A549 (cell line): ENCODE results near the gene SEL1L3.

Experiments
- JUNB ChIP-seq: fragments of >200 bp; sonication (Bioruptor Twin); formaldehyde crosslinking; IDR thresholded peaks from 2 replicates; pipeline ENCODE4 v1.6.1; 2016
- MAZ ChIP-seq: fragments of 150-350 bp; IDR thresholded peaks from 2 replicates; pipeline ENCODE4 v1.6.1; 2014; ENCODE audit warnings: antibody characterized with exemption, low read depth, low read length, borderline replicate concordance
- RFX5 ChIP-seq: fragments of 450-650 bp; IDR thresholded peaks from 2 replicates; pipeline ENCODE4 v1.7.1; 2014; ENCODE audit warnings: antibody characterized with exemption, mild to moderate bottlenecking, moderate library complexity
- TF ChIP-seq, protein P1 (sequence below): fragments of >200 bp; sonication (Bioruptor Twin); formaldehyde crosslinking; IDR thresholded peaks from 3 replicates; pipeline ENCODE4 v1.5.1; 2016

DNA sequence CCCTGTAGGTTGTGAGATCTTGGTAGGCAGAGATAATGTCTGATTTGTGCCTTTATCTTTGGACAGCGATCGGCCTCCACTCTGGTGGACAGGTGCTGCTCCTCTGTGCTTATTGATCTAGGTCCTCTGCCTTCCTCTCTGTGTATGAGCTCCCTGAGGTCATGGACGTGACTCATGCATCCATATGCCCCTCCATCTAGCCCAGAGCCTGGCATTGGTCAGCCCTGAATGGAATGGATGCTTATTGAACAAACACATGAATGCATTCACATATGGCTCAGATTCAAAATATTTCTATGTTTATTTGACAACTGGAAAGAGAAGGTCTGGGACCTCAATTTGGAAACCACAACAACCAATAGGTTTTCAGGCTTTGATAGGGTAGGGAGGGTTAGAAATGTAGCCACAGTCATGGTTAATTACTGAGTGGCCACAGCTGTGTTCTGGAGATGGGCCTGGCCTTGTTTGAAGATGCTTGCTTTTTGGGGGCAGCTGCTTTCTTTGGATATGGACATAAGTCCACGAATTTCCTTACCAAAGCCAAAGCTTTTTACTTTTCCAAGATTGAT is 76.2 kb downstream of the SEL1L3 start:
- TF ChIP-seq, protein P1, sequence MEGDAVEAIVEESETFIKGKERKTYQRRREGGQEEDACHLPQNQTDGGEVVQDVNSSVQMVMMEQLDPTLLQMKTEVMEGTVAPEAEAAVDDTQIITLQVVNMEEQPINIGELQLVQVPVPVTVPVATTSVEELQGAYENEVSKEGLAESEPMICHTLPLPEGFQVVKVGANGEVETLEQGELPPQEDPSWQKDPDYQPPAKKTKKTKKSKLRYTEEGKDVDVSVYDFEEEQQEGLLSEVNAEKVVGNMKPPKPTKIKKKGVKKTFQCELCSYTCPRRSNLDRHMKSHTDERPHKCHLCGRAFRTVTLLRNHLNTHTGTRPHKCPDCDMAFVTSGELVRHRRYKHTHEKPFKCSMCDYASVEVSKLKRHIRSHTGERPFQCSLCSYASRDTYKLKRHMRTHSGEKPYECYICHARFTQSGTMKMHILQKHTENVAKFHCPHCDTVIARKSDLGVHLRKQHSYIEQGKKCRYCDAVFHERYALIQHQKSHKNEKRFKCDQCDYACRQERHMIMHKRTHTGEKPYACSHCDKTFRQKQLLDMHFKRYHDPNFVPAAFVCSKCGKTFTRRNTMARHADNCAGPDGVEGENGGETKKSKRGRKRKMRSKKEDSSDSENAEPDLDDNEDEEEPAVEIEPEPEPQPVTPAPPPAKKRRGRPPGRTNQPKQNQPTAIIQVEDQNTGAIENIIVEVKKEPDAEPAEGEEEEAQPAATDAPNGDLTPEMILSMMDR, result no peak
- TF ChIP-seq RFX5, result no peak
- no peak for TF ChIP-seq MAZ
- no peak for TF ChIP-seq JUNB
